Raji (cell line): ENCODE measurements around the gene KCNMA1.

Source experiments
- POLR2A ChIP-seq: IDR thresholded peaks from 2 replicates; pipeline ENCODE4 v1.6.1; 2011; ENCODE audit warnings: low read depth, low read length, control low read depth; ENCODE audit not compliant: insufficient read depth

KCNMA1 gene

DNA sequence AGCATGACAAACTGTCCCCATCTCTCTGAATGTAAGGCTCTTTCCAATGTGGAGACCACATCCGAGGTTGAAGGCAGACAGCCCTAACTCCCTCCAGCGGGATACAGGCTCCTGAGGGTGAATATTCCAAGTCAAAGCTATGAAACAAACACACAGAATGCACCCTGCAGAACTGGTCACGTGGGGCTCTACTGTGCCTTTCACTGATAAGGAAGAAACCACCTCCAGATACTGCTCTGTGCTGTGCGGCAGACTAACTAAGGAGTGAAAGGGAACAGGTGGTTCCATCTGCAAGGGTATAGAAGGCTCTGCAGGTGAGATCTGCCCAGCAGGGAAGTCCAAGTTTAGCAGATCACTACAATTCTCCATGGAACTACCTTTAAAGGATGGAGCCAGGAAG lies 534.4 kb downstream of the KCNMA1 start:
- no peak for TF ChIP-seq POLR2A

DNA sequence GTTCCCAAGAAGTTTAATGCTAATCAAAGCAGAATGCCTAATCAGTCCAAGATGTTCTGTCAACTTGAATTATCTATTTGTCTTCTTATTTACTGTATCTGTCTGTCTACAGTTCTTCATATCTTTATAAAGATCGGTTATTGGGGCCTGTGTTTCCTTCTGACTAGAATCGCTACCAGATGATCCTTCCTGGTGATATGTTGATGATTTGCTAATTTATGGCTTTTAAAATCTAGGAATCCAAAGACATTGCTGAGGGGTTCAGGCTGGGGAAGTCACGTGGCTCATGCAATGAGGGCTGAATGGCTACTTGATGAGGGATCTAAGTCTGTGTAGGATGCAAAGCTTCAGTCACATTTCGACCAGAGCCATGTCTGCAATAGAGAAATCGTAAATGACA lies 536.3 kb downstream of the KCNMA1 start:
- TF ChIP-seq POLR2A, result no peak

DNA sequence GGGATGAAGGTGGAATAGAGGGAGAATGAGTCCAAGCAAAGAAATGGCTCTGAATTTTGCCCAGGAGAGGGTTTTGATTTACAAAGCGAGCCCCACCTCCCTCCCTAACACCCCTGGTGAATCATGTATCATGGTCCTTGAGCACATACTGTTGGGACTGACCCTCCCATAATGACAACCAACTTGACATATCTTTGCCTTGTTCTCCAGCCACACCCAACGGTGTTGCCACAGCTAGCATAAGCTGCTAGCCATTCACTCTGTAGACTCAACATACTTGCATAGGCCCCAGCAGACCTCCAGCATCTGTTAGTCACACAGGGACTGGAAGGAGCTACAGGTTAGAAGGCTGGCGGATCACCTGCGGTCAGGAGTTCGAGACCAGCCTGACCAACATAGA lies 538.5 kb downstream of the KCNMA1 start:
- TF ChIP-seq POLR2A, result no peak

DNA sequence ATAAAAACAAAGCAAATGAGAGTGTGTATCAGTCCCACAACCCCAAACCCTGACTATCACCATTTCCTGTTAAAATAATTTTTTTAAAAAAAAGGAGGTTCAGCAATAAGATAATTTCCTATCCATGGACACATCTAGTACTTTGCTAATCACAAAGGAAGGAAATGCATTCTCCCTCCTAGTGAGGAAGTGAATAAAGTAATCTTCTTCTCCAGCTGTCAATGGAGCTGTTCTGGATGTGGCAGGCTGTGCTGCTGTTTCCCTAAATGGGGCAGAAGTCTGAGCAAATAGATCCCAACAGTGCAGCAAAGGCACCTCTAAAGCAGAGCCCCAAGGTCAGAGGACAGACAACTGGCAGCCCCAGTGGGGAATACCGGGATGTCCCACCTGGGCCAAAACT lies 540.0 kb downstream of the KCNMA1 start:
- no peak for TF ChIP-seq POLR2A

- TF ChIP-seq POLR2A, result no peak
Measured at GRCh38 chr10:77093126-77093525, 544.5 kb downstream of the KCNMA1 start.

DNA sequence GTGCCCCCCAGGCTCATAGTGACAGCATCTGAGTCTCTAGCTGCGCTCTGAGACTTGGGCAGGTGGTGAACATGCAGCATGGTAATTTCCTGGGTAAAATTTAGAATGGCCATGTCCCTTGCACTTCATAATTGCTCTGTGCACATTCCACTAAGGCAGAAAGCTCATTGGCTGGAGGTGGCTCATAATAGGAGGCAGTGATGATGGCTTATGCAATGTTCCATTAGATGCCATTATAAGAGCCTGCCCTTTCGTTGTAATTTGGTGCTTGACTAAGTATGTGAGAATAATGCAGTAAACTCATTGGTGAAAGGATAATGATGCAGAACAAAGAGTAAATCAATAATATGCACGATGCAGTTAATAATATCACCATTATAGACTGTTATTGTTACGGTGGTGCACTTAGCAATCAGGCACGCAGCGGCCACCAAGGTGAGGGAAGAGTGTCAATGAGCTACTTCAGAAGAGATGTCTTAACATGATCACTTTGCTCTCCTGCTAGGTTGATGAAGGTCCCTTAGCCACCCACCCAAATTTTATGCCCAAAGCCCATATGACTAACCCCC lies 545.9 kb downstream of the KCNMA1 start:
- TF ChIP-seq POLR2A, result no peak

- no peak for TF ChIP-seq POLR2A
Measured at GRCh38 chr10:77090381-77091356, 546.9 kb downstream of the KCNMA1 start.

GRCh38 chr10:77087366-77087765 lies 550.2 kb downstream of the KCNMA1 start:
- no peak for TF ChIP-seq POLR2A

DNA sequence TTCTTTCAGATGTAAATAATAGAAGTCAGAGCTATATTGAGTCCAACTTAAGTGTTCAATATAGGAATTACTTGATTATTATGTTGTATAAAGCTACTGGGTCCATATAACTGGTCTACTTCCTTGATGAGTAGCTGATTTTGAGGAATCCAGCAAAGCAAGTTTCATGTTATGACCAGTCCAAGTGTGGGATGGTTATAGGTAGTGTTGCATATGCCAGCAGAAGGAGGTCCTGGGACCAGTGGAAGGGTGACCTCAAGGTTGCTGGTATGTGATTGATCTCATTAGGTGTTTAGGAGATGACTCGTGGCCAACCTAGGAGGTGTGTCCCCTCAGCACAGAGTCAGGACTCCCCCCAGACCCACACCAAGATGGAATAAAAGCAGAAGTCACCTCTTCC lies 551.5 kb downstream of the KCNMA1 start:
- TF ChIP-seq POLR2A, result no peak

GRCh38 chr10:77085344-77085743 lies 552.3 kb downstream of the KCNMA1 start:
- TF ChIP-seq POLR2A, result no peak

GRCh38 chr10:77084431-77085144 lies 553.0 kb downstream of the KCNMA1 start:
- no peak for TF ChIP-seq POLR2A

- no peak for TF ChIP-seq POLR2A
Measured at GRCh38 chr10:77082601-77083252, 554.9 kb downstream of the KCNMA1 start.

DNA sequence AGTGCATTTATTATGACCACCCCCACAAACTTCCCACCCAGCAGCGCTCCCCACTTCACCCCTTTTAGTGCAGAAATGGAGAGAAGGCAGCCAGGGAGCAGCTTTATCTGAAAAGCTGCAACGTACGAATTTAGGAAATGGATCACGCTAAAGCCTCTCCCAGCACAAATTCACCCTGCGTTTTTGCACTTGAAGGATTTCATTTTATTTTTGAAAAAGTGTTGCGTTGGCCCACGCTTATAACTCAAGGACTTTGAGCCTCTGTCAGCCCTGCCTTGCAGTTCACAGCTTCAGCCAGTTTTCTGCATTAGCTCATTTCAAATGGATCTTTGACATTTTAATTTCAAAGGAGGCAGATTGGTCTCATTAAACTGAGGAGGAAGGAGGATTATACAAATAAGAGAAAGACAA lies 556.1 kb downstream of the KCNMA1 start:
- no peak for TF ChIP-seq POLR2A

- TF ChIP-seq POLR2A, result no peak
Measured at GRCh38 chr10:77080361-77081027, 557.1 kb downstream of the KCNMA1 start.
